SU-DHL-6 (cell line): Measurements from ENCODE around the gene TMEM86B.

Source experiments
- CTCF ChIP-seq: fragments of 200-600 bp; sonication (generic); IDR thresholded peaks from one replicate; pipeline ENCODE4 v1.5.1; 2017; ENCODE audit warnings: antibody characterized with exemption, mild to moderate bottlenecking, low read length, moderate library complexity; ENCODE audit not compliant: insufficient read depth, poor library complexity, severe bottlenecking
- EZH2phosphoT487 ChIP-seq: fragments of 200-600 bp; sonication (generic), shearing (Covaris generic); conservative IDR thresholded peaks from 2 replicates; pipeline ENCODE4 v1.6.1; 2018; ENCODE audit warnings: mild to moderate bottlenecking, antibody characterized with exemption, low read length, moderate library complexity, mixed read lengths

- TF ChIP-seq CTCF (no peak), EZH2phosphoT487 (no peak)
These were observed 11.9 kb downstream of the TMEM86B start for GRCh38 chr19:55216461-55217198.
